ENCODE measurements around the gene SLC9A8.
"Not testable (repeated sequence)": the region's sequence is repeated elsewhere in the genome, so short reads cannot be mapped to it uniquely, and the experiment has no call there.

The SLC9A8 gene

DNA sequence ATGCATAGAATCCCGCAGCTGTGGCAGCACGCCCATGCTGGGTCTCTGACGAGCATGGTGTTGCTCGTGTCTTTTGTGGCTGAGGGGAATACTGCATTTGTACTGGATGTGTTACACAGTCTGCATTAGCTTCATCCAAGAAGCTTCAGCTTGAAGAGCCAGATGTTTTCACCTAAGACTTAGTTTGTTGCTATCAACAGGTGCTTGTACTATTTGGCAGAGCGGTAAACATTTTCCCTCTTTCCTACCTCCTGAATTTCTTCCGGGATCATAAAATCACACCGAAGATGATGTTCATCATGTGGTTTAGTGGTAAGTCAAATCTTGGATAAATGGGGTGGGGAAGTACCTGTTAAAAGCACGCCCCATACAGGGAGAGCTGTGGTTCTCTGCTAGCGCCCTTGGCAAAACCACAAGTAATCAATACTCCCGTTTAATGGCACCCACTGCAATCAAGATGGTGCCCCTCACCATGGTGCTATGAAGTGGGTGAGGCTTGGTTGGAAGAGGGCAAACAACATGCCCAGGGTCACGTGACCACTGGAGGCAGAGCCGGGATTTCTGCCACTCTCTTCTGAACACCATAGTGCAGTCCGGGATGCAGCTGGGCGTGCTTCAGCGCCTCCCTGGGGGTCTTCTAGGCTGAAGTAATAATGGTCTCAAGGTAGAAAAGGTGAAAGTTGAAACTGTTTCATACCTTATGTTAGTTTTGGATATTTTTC lies 68.3 kb downstream of the SLC9A8 start:
- DNase-seq: no peak

- DNase-seq: no peak
Measured at GRCh38 chr20:49882171-49882970, 69.7 kb downstream of the SLC9A8 start.

- no peak for DNase-seq
Measured at GRCh38 chr20:49883246-49883802, 70.7 kb downstream of the SLC9A8 start.

DNA sequence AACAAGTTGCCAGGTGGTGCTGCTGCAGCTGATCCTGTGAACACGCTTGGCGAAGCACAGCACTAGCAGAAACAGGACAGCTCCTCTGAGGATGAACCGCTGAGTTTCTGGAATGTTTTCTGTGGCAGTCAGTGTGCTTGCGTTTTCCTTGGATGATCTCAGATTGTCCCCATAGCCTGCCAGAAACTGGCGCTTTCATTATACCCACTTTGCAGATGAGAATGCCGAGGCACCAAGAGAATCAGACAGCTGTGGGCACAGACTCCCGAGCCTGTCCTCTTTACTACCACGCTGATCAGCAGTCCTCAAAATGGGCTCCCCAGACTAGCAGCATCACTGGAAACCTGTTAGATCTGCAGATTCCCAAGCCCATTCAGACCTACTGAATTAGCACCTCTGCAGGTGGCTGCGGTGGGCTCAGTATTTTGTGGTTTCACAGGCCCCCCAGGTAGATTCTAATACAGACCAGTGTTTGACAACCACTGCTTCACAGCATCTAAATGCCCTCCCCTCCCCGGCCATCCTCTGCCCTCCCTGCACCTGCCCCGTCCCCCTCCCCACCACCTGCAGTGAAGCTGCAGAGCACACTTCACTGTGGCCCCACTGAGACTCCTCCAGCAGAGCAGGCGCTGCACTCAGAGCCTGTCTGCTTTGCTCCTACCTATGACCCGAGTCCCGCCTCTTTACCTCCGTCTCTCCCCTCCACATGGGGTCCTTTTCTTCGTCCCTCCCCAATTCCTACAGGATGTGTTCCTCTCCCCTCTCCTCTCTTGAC lies 73.1 kb downstream of the SLC9A8 start:
- DNase-seq: no peak

DNA sequence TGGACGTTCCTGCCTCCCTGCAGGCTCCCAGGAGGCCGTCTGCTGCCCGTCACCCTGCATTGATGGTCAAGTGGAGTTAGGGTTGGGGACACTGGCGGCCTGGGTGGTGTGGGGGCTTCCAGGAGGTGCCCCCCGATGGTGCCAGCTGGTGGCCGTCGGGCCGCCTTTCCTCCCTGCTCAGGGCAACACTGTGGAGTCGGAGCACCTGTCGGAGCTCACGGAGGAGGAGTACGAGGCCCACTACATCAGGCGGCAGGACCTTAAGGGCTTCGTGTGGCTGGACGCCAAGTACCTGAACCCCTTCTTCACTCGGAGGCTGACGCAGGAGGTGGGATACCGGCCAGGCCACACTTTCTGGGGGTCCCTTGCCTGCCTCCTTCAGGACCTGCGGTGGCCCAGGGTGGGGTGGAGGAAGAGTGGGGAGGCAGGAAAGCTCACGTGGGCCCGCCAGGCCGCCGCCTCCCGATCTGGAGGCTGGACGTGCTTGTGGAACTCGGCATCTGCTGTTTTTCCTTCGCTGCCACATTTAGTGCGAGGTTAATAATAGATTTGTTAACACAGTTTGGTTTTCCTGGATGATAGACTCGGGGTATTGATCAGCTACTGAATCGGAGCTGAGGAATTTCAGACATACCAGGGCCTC lies 74.1 kb downstream of the SLC9A8 start:
- DNase-seq: no peak

DNA sequence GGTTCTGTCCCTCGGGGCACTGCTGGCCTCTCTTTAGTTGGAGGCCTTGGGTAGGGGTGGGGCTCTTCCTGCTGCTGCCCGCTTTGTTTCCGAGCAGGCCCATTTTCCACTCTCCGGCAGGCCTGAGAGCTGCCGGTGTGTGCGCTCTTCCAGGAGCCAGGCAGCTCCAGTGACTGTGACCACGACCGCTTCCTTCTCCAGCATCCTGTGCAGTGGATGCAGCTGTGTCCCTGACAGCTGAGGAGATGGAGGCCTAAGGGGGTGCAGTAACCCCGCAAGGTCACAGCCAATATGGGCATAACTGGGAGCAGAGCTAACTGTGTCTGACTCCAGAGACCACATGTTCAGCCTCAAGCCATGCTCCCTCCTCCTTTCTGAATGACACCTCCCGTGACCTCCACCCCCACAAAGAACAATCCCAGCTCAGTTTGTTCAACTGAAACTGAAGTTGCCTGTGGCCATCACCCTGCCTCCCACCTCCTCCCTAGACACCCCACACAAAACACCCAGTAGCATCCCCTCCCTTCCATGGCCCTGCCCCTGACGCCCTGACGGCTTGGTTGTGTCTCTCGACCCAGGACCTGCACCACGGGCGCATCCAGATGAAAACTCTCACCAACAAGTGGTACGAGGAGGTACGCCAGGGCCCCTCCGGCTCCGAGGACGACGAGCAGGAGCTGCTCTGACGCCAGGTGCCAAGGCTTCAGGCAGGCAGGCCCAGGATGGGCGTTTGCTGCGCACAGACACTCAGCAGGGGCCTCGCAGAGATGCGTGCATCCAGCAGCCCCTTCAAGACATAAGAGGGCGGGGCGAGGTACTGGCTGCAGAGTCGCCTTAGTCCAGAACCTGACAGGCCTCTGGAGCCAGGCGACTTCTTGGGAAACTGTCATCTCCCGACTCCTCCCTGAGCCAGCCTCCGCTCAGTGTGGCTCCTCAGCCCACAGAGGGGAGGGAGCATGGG lies 74.9 kb downstream of the SLC9A8 start:
- no peak for DNase-seq

- peak; percentile 50 for DNase-seq
Measured at GRCh38 chr20:49888212-49889000, 75.8 kb downstream of the SLC9A8 start.

GRCh38 chr20:49889001-49889934 lies 76.6 kb downstream of the SLC9A8 start:
- DNase-seq: no peak

DNA sequence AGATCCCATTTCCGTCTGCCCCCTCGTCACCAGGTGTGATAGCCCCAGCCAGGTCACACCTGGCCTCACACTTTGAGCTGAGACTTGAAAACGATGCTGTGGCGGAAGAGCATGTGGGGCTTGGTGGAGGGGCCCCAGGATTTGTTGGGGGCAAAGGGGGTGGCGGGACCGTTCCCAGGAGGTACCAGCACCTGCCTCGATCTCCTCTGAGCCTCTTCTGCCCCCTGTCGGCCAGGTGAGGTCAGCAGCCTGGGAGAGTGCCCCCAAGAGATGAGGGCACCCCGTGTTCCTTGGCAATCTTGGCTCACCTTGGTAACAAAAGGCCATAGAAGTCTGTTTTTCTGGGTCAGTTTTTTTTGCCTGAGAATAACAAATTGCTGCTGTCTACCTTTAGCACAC lies 77.3 kb downstream of the SLC9A8 start:
- no peak for DNase-seq

- no peak for DNase-seq
Measured at GRCh38 chr20:49890471-49891361, 78.1 kb downstream of the SLC9A8 start.

DNA sequence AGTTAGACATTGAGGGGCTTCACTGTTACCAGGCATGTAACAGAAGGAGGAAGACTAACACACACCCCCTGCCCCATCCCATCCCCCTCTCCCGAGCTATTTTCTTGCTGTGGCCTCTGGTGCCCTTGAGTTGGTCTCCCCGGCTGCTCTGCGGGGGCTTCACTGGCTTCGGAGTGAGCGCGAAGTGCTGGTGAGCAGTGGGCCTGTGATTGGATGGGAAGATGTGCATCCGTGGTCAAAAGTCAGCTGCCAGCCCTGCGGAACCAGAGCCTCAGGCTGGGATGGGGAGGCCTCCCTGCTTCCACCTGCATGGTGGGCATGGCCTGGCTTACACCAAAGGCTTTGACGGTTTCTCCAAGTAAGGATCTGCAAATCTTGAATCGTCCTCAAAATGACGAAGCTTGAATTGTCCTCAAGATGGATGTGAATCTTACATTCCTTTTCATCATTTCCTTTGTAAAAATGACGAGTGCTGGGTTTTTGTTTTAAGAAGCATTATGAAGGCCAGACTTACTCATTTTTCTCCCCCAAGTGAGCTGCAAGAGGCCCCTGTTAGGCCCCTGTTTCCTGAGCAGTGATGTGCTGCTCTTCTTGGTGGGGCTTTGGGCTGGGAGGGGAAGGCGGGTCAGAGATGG lies 79.0 kb downstream of the SLC9A8 start:
- no peak for DNase-seq

GRCh38 chr20:49892260-49892659 lies 79.6 kb downstream of the SLC9A8 start:
- no peak for DNase-seq

- DNase-seq: no peak
Measured at GRCh38 chr20:49892817-49893216, 80.2 kb downstream of the SLC9A8 start.

- DNase-seq: no peak
Measured at GRCh38 chr20:49893242-49894072, 80.8 kb downstream of the SLC9A8 start.

GRCh38 chr20:49894073-49894470 lies 81.4 kb downstream of the SLC9A8 start:
- no peak for DNase-seq

- not testable (repeated sequence) for DNase-seq
Measured at GRCh38 chr20:49895474-49896093, 83.0 kb downstream of the SLC9A8 start.

Data from stimulated activated CD4-positive, alpha-beta T cell treated with anti-CD3 and anti-CD28 coated beads, Interleukin-4, amount 100 ng/mL, for 1 hour (primary cell).